CD14-positive monocyte (primary cell): ENCODE data around the gene NRGN. TPM values are rescaled to one million over a fixed set of nuclear protein-coding genes. Genes with fewer than 3 reads are reported as not detected.

Source experiments
- DNase-seq, 3 donors: peaks; one replicate each; pipeline ENCODE4 v3.0.0-alpha.2; 2011 to 2022
- H2AFZ ChIP-seq: 2 replicates; pipeline ENCODE4 v1.6.0; 2012; ENCODE audit warnings: mild to moderate bottlenecking, low read depth, low read length, inconsistent platforms; ENCODE audit not compliant: insufficient read depth, poor library complexity, severe bottlenecking
- H3K27ac ChIP-seq, 2 donors: 1 replicate in 1 of 2; 2 replicates in 1 of 2; pipeline ENCODE4 v1.5.1; 2012 to 2013; ENCODE audit warnings: low read length in 2 of 2, control low read depth in 1 of 2, inconsistent platforms in 1 of 2, low read depth in 1 of 2, mild to moderate bottlenecking in 1 of 2
- H3K27me3 ChIP-seq, 2 donors: one replicate each; pipeline versions ENCODE4 v1.6.0 to v1.6.1; 2011 to 2013; ENCODE audit warnings: low read length in 2 of 2; ENCODE audit not compliant: control insufficient read depth in 2 of 2, insufficient read depth in 2 of 2
- H3K36me3 ChIP-seq, 2 donors: replicated peaks in 1 of 2; 1 replicate in 1 of 2; 2 replicates in 1 of 2; pipeline versions ENCODE4 v1.5.1 to v1.6.1; 2012 to 2013; ENCODE audit warnings: low read length in 2 of 2, control low read depth in 1 of 2, inconsistent platforms in 1 of 2, mild to moderate bottlenecking in 1 of 2; ENCODE audit not compliant: insufficient read depth in 2 of 2, control insufficient read depth in 1 of 2
- H3K4me1 ChIP-seq, 2 donors: 1 replicate in 1 of 2; 2 replicates in 1 of 2; pipeline versions ENCODE4 v1.5.1 to v1.6.1; 2012 to 2013; ENCODE audit warnings: low read length in 2 of 2, control low read depth in 1 of 2, inconsistent platforms in 1 of 2, mild to moderate bottlenecking in 1 of 2, moderate library complexity in 1 of 2; ENCODE audit not compliant: insufficient read depth in 2 of 2, control insufficient read depth in 1 of 2
- H3K4me2 ChIP-seq: replicated peaks from 2 replicates; pipeline ENCODE3; 2012; ENCODE audit warnings: low read length, moderate library complexity, mild to moderate bottlenecking; ENCODE audit not compliant: poor library complexity, severe bottlenecking; ENCODE audit errors: extremely low read depth
- H3K4me3 ChIP-seq, 3 experiments: fragments of 200-600 bp in 1 of 3; sonication (generic) in 1 of 3; replicated peaks in 1 of 3; 1 replicate in 2 of 3; 2 replicates in 1 of 3; pipeline ENCODE4 v1.5.1; 2011 to 2013; ENCODE audit warnings: low read length in 3 of 3, mild to moderate bottlenecking in 3 of 3, control low read depth in 2 of 3, low read depth in 2 of 3, inconsistent platforms in 1 of 3, moderate library complexity in 1 of 3
- H3K79me2 ChIP-seq: 2 replicates; pipeline ENCODE4 v1.6.0; 2012; ENCODE audit warnings: mild to moderate bottlenecking, control low read depth, inconsistent platforms, low read length, moderate library complexity; ENCODE audit not compliant: insufficient read depth
- H3K9ac ChIP-seq: 2 replicates; pipeline ENCODE4 v1.6.0; 2017; ENCODE audit warnings: low read length, mild to moderate bottlenecking; ENCODE audit not compliant: insufficient read depth, poor library complexity, severe bottlenecking
- H3K9me3 ChIP-seq, 2 donors: replicated peaks in 1 of 2; 1 replicate in 1 of 2; 2 replicates in 1 of 2; pipeline versions ENCODE4 v1.5.1 to v1.6.1; 2012 to 2013; ENCODE audit warnings: low read length in 2 of 2, control low read depth in 1 of 2; ENCODE audit not compliant: control insufficient read depth in 1 of 2, insufficient read depth in 1 of 2
- H4K20me1 ChIP-seq: 2 replicates; pipeline ENCODE4 v1.6.0; 2012; ENCODE audit warnings: mild to moderate bottlenecking, low read length, control low read depth, moderate library complexity; ENCODE audit not compliant: insufficient read depth
- H3K27ac Mint-ChIP-seq, 7 donors: one replicate each; pipeline ENCODE4 v1.8.0; 2020; ENCODE audit warnings: mild to moderate bottlenecking in 7 of 7, mixed read lengths in 7 of 7, moderate library complexity in 6 of 7, inconsistent platforms in 2 of 7
- H3K27me3 Mint-ChIP-seq, 3 donors: one replicate each; pipeline ENCODE4 v1.8.0; 2021 to 2022; ENCODE audit warnings: low read depth in 3 of 3, mild to moderate bottlenecking in 3 of 3, mixed read lengths in 3 of 3, moderate library complexity in 3 of 3, inconsistent platforms in 1 of 3
- H3K36me3 Mint-ChIP-seq, 2 donors: one replicate each; pipeline ENCODE4 v1.8.0; 2020; ENCODE audit warnings: mixed read lengths in 2 of 2, inconsistent platforms in 1 of 2, mild to moderate bottlenecking in 1 of 2
- H3K4me1 Mint-ChIP-seq: one replicate; pipeline ENCODE4 v1.8.0; 2020; ENCODE audit warnings: mild to moderate bottlenecking, mixed read lengths
- H3K4me3 Mint-ChIP-seq, 2 donors: one replicate each; pipeline ENCODE4 v1.8.0; 2020; ENCODE audit warnings: mild to moderate bottlenecking in 2 of 2, mixed read lengths in 2 of 2, moderate library complexity in 1 of 2
- H3K9me3 Mint-ChIP-seq, 7 donors: one replicate each; pipeline ENCODE4 v1.8.0; 2020 to 2022; ENCODE audit warnings: mixed read lengths in 7 of 7, mild to moderate bottlenecking in 6 of 7, moderate library complexity in 6 of 7, inconsistent platforms in 2 of 7
- WGBS: methylation state at CpG from one replicate; pipeline ENCODE4 v1.1.5; 2013; ENCODE audit warnings: missing lambda C conversion rate; ENCODE audit not compliant: insufficient coverage; 5-methylcytosine and 5-hydroxymethylcytosine counted together
- intact Hi-C, 2 donors: fragments of 100-400 bp; cut with micrococcal nuclease; formaldehyde crosslinking; loops; one replicate each; pipeline versions ENCODE4 v1.15.0 to v1.15.1; 2023
- polyA plus RNA-seq, 3 donors: library from polyadenylated mRNA; depleted of rRNA in 1 of 3; unstranded in 2 of 3; stranded (reverse) in 1 of 3; fragments of 300-500 nt in 2 of 3; fragments of >200 nt in 1 of 3; fragmentation: Illumina TruSeq in 2 of 3; gene quantifications; 1 replicate in 2 of 3; 2 replicates in 1 of 3; pipeline ENCODE4 v1.2.3, GENCODE V29; 2012 to 2021
- TF ChIP-seq, protein P1 (sequence below): fragments of 200-600 bp; IDR thresholded peaks from one replicate; pipeline ENCODE4 v1.8.0; 2022; ENCODE audit warnings: antibody characterized with exemption, mild to moderate bottlenecking

Gene NRGN
- polyA plus RNA-seq, 3 donors: 17.2 to 125 (median 19.2) TPM

GRCh38 chr11:124729571-124729970, 10.2 kb upstream of the NRGN start:
- Histone ChIP-seq H3K36me3 (no peaks in the 10 kb centered on the region), H3K27ac (no peak overlapping the region), H4K20me1 (no peaks in the 10 kb centered on the region), H3K9me3 (no peaks in the 10 kb centered on the region), H3K4me2 (peak overlapping the region; percentile 2), H3K9ac (no peak overlapping the region), H2AFZ (peak overlapping the region; percentile 25), H3K79me2 (no peaks in the 10 kb centered on the region), H3K4me3 (no peak overlapping the region), H3K4me1 (peaks cover 79 to 87% of the 10 kb centered on the region in 2 donors), H3K27me3 (no peaks in the 10 kb centered on the region)
- peak in 1 of 3 donors; percentile 52 for DNase-seq
- H3K4me3 Mint-ChIP-seq: no peak overlapping the region
- no peaks in the 10 kb centered on the region for H3K36me3 Mint-ChIP-seq
- H3K27me3 Mint-ChIP-seq: no peaks in the 10 kb centered on the region
- H3K4me1 Mint-ChIP-seq: peaks cover 82% of the 10 kb centered on the region
- TF ChIP-seq, protein P1, sequence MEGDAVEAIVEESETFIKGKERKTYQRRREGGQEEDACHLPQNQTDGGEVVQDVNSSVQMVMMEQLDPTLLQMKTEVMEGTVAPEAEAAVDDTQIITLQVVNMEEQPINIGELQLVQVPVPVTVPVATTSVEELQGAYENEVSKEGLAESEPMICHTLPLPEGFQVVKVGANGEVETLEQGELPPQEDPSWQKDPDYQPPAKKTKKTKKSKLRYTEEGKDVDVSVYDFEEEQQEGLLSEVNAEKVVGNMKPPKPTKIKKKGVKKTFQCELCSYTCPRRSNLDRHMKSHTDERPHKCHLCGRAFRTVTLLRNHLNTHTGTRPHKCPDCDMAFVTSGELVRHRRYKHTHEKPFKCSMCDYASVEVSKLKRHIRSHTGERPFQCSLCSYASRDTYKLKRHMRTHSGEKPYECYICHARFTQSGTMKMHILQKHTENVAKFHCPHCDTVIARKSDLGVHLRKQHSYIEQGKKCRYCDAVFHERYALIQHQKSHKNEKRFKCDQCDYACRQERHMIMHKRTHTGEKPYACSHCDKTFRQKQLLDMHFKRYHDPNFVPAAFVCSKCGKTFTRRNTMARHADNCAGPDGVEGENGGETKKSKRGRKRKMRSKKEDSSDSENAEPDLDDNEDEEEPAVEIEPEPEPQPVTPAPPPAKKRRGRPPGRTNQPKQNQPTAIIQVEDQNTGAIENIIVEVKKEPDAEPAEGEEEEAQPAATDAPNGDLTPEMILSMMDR: no peak
- peak overlapping the region in 3 of 7 donors; percentile 70 to 79 (median 73) for H3K27ac Mint-ChIP-seq
- H3K9me3 Mint-ChIP-seq: no peaks in the 10 kb centered on the region
- WGBS: 0% methylated on average over 1 of the region's 4 CpGs
- intact Hi-C loops: no loop called here

DNA sequence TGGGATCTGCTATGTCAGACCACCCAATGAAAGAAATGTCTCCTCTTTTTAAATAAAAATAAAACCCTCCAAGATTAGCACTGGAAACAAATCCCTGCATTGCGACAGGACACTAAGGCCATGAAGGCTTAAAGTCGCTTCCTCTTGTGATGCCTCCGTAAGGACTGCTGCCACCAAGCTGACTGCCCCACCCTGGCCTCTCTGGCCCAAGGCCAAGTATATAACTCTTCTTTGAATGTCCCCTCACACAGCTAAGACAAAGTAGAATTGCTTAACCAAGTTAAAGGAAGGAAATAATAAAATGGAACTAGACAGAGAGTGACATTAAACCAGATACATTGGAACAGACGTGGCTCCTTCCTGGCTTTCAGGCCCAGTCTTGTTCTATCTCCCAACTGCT, 7.5 kb upstream of the NRGN start:
- H3K9me3 ChIP-seq: no peaks in the 10 kb centered on the region
- peak overlapping the region; percentile 61 to 76 for H3K27ac ChIP-seq
- TF ChIP-seq, protein P1: no peak
- Mint-ChIP-seq H3K4me3 (peak overlapping the region; percentile 59 to 70), H3K27me3 (peaks cover 0 to 1% (median 0%) of the 10 kb centered on the region in 3 donors), H3K27ac (peak overlapping the region; percentile 88 to 95 (median 95)), H3K9me3 (no peaks in the 10 kb centered on the region), H3K36me3 (no peaks in the 10 kb centered on the region), H3K4me1 (peaks cover 85% of the 10 kb centered on the region)
- H2AFZ ChIP-seq: peak overlapping the region; percentile 37
- H3K4me1 ChIP-seq: peaks cover 81 to 93% of the 10 kb centered on the region in 2 donors
- H3K27me3 ChIP-seq: no peaks in the 10 kb centered on the region
- DNase-seq: peak; percentile 69 to 92 (median 85)
- peak overlapping the region; percentile 21 for H3K4me2 ChIP-seq
- H3K79me2 ChIP-seq: no peaks in the 10 kb centered on the region
- intact Hi-C loops: no loop called here
- WGBS: 0% methylated on average over 3 of the region's 4 CpGs
- H3K36me3 ChIP-seq: no peaks in the 10 kb centered on the region
- no peak overlapping the region for H3K9ac ChIP-seq
- peak overlapping the region in 1 of 3 experiments; percentile 53 for H3K4me3 ChIP-seq
- no peaks in the 10 kb centered on the region for H4K20me1 ChIP-seq
